ENCODE measurements around the gene KCNMB1.

The KCNMB1 gene

DNA sequence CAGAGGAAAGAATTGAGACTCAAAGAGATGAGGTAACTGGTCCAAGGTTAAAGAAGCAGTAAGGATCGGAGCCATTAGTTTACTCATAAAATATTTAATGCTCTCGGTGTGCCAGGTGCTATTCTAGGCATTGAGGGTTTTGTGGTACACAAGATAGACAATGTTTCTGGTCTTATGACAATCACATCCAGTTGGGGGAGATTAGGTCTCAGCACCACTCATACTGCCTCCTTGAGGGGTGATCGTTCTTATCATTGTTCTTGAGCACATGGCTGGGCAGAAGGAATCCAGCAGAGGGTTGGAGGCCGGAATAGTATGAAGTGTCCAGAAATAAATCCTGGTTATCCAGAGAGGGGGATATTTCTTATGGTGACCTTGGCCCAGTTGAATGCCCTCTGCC, 50.9 kb downstream of the KCNMB1 start:
- Histone ChIP-seq H3F3A (ENCODE audit: insufficient read depth) (no peaks in the 10 kb centered on the region), H3K9me3 (ENCODE audit: insufficient read depth, low read length) (peaks cover 9% of the 10 kb centered on the region; the same call in 1 of the 2 replicates), H3K36me3 (ENCODE audit: low read length) (no peaks in the 10 kb centered on the region), H3K27ac (ENCODE audit: low read depth, low read length) (no peak overlapping the region), H3K4me3 (ENCODE audit: insufficient read depth, low read length, poor library complexity, severe bottlenecking) (no peak overlapping the region), H3K9me2 (replicated peaks; ENCODE audit: insufficient read depth, low read length) (no peaks in the 10 kb centered on the region), H3K9ac (ENCODE audit: low read length) (no peak overlapping the region), H4K20me1 (ENCODE audit: low read depth, low read length) (no peaks in the 10 kb centered on the region), H3K4me2 (ENCODE audit: low read depth, low read length, poor library complexity, severe bottlenecking) (no peak overlapping the region), H2AFZ (ENCODE audit: low read depth, low read length, severe bottlenecking) (no peak overlapping the region), H3K79me2 (ENCODE audit: insufficient read depth, low read length) (no peaks in the 10 kb centered on the region), H3K27me3 (ENCODE audit: low read length) (no peaks in the 10 kb centered on the region)
- no peak for TF ChIP-seq EZH2phosphoT487 (conservative IDR thresholded peaks at IDR 0.05; ENCODE audit: low read length)
- TF ChIP-seq, protein P1, sequence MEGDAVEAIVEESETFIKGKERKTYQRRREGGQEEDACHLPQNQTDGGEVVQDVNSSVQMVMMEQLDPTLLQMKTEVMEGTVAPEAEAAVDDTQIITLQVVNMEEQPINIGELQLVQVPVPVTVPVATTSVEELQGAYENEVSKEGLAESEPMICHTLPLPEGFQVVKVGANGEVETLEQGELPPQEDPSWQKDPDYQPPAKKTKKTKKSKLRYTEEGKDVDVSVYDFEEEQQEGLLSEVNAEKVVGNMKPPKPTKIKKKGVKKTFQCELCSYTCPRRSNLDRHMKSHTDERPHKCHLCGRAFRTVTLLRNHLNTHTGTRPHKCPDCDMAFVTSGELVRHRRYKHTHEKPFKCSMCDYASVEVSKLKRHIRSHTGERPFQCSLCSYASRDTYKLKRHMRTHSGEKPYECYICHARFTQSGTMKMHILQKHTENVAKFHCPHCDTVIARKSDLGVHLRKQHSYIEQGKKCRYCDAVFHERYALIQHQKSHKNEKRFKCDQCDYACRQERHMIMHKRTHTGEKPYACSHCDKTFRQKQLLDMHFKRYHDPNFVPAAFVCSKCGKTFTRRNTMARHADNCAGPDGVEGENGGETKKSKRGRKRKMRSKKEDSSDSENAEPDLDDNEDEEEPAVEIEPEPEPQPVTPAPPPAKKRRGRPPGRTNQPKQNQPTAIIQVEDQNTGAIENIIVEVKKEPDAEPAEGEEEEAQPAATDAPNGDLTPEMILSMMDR (IDR thresholded peaks at IDR 0.05; ENCODE audit: insufficient read depth, low read length, poor library complexity, severe bottlenecking): no peak

DNA sequence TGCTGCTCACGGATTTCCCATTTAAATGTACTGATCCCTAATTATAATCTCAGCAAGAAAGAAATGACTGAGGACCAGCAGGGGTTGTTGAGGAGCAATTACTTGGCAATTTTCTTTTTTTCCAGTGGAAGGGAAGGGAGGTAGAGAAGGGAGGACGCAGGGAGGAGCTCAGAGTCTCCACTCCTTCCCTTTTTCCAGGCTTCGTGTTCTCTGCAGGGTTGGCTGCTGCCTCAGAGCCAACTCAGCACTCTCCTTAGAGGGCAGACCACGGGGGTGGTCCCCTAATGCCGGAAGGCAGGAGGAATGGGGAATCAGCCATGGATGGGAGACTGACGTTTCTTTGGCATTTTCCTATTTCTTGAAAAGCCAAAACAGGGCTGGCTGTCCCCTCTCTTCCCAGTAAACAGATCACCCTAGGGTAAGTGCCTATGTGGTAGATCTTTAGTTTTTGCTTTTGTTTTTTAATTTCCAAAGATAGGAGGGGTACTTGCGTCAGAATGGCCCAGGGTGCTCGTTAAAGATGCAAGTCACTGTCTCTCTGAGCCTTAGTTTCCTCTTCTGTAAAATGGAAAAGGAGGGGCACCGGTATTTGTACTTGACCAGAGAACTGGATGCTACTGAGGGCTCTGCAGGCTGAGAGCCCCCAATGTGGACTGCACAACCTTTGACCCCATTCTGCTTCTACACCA, 52.0 kb downstream of the KCNMB1 start:
- H3K27ac ChIP-seq (ENCODE audit: low read depth, low read length): no peak overlapping the region
- no peaks in the 10 kb centered on the region for H4K20me1 ChIP-seq (ENCODE audit: low read depth, low read length)
- no peak overlapping the region for H2AFZ ChIP-seq (ENCODE audit: low read depth, low read length, severe bottlenecking)
- H3K27me3 ChIP-seq (ENCODE audit: low read length): no peaks in the 10 kb centered on the region
- H3K9me3 ChIP-seq (ENCODE audit: insufficient read depth, low read length): peaks cover 9% of the 10 kb centered on the region; the same call in 1 of the 2 replicates
- no peaks in the 10 kb centered on the region for H3K9me2 ChIP-seq (replicated peaks; ENCODE audit: insufficient read depth, low read length)
- no peak overlapping the region for H3K4me3 ChIP-seq (ENCODE audit: insufficient read depth, low read length, poor library complexity, severe bottlenecking)
- no peaks in the 10 kb centered on the region for H3F3A ChIP-seq (ENCODE audit: insufficient read depth)
- no peaks in the 10 kb centered on the region for H3K79me2 ChIP-seq (ENCODE audit: insufficient read depth, low read length)
- no peak overlapping the region for H3K9ac ChIP-seq (ENCODE audit: low read length)
- TF ChIP-seq, protein P1 (IDR thresholded peaks at IDR 0.05; ENCODE audit: insufficient read depth, low read length, poor library complexity, severe bottlenecking): no peak
- no peak for TF ChIP-seq EZH2phosphoT487 (conservative IDR thresholded peaks at IDR 0.05; ENCODE audit: low read length)
- H3K36me3 ChIP-seq (ENCODE audit: low read length): no peaks in the 10 kb centered on the region
- no peak overlapping the region for H3K4me2 ChIP-seq (ENCODE audit: low read depth, low read length, poor library complexity, severe bottlenecking)

DNA sequence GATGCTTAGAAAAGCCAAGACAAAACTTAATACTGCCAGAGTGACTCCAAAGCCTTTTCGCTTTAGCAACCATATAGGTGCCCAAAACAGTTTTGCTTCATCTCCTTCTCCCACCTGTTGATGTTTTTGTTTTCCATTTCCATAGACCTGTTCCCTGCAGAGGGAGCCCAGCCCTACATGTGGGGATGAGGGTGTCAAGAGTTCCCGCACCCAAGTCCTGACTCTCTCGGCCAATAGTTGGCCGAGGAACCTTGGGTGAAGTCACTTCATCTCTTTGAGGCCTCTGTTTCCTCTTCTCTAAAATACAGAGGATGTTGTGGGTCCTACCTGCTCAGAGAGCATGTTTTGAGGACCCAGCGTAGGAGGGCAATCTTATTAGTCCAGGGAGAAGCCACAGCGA, 53.1 kb downstream of the KCNMB1 start:
- no peak overlapping the region for H3K9ac ChIP-seq (ENCODE audit: low read length)
- H3K27me3 ChIP-seq (ENCODE audit: low read length): no peaks in the 10 kb centered on the region
- no peaks in the 10 kb centered on the region for H3K79me2 ChIP-seq (ENCODE audit: insufficient read depth, low read length)
- no peak overlapping the region for H2AFZ ChIP-seq (ENCODE audit: low read depth, low read length, severe bottlenecking)
- no peak overlapping the region for H3K27ac ChIP-seq (ENCODE audit: low read depth, low read length)
- no peak overlapping the region for H3K4me3 ChIP-seq (ENCODE audit: insufficient read depth, low read length, poor library complexity, severe bottlenecking)
- H3K36me3 ChIP-seq (ENCODE audit: low read length): no peaks in the 10 kb centered on the region
- H4K20me1 ChIP-seq (ENCODE audit: low read depth, low read length): no peaks in the 10 kb centered on the region
- no peaks in the 10 kb centered on the region for H3K9me2 ChIP-seq (replicated peaks; ENCODE audit: insufficient read depth, low read length)
- peaks cover under 1% of the 10 kb centered on the region; the same call in 1 of the 2 replicates for H3K9me3 ChIP-seq (ENCODE audit: insufficient read depth, low read length)
- TF ChIP-seq EZH2phosphoT487 (conservative IDR thresholded peaks at IDR 0.05; ENCODE audit: low read length): no peak
- TF ChIP-seq, protein P1 (IDR thresholded peaks at IDR 0.05; ENCODE audit: insufficient read depth, low read length, poor library complexity, severe bottlenecking): no peak
- H3F3A ChIP-seq (ENCODE audit: insufficient read depth): no peaks in the 10 kb centered on the region
- H3K4me2 ChIP-seq (ENCODE audit: low read depth, low read length, poor library complexity, severe bottlenecking): no peak overlapping the region

All from SU-DHL-6 (cell line).